Thyroid gland (tissue), 4 donors: ENCODE results near the gene IL4I1. TPM values are rescaled to one million over a fixed set of nuclear protein-coding genes. Genes with fewer than 3 reads are reported as not detected.

Experiments used
- DNase-seq, 2 donors: peaks; one replicate each; pipeline ENCODE4 v3.0.0-alpha.2; 2019
- H3K27ac ChIP-seq, 3 donors: fragments of 200-600 bp; sonication (generic); 1 replicate in 2 of 3; 2 replicates in 1 of 3; pipeline ENCODE4 v1.5.1; 2016 to 2019; ENCODE audit warnings: mild to moderate bottlenecking in 1 of 3, moderate library complexity in 1 of 3
- H3K27me3 ChIP-seq: fragments of 200-600 bp; sonication (generic); one replicate; pipeline ENCODE4 v1.5.1; 2019
- H3K36me3 ChIP-seq, 2 donors: fragments of 200-600 bp; sonication (generic); one replicate each; pipeline ENCODE4 v1.5.1; 2016 to 2019
- H3K4me1 ChIP-seq, 2 donors: fragments of 200-600 bp; sonication (generic); one replicate each; pipeline ENCODE4 v1.5.1; 2017 to 2019
- H3K4me3 ChIP-seq, 3 donors: fragments of 200-600 bp; sonication (generic); replicated peaks in 1 of 3; 1 replicate in 2 of 3; 2 replicates in 1 of 3; pipeline ENCODE4 v1.5.1; 2016; ENCODE audit warnings: mild to moderate bottlenecking in 1 of 3
- H3K9me3 ChIP-seq: fragments of 200-600 bp; sonication (generic); one replicate; pipeline ENCODE4 v1.5.1; 2017
- CTCF ChIP-seq, 6 experiments: fragments of 200-600 bp in 3 of 6; fragments of 450-650 bp in 3 of 6; sonication (generic) in 3 of 6; IDR thresholded peaks; one replicate each; pipeline ENCODE4 v1.5.1; 2016 to 2019; ENCODE audit warnings: antibody characterized with exemption in 6 of 6, mild to moderate bottlenecking in 2 of 6, inconsistent platforms in 1 of 6, moderate library complexity in 1 of 6
- POLR2A ChIP-seq, 2 donors: fragments of 450-650 bp; IDR thresholded peaks; one replicate each; pipeline ENCODE4 v1.6.1; 2017; ENCODE audit warnings: antibody characterized with exemption in 2 of 2, mild to moderate bottlenecking in 2 of 2, moderate library complexity in 1 of 2
- WGBS, 2 donors: methylation state at CpG; one replicate each; pipeline ENCODE4 v1.1.5; 2017; 5-methylcytosine and 5-hydroxymethylcytosine counted together
- intact Hi-C: fragments of 100-400 bp; cut with DNase I; formaldehyde crosslinking; loops from one replicate; pipeline ENCODE4 v1.15.1; 2023
- total RNA-seq, 4 donors: library from RNA; depleted of rRNA; stranded (reverse); fragments of >200 nt; gene quantifications; one replicate each; pipeline ENCODE4 v1.2.3, GENCODE V29; 2016

IL4I1 gene
- total RNA-seq, 4 donors from 2014 or later = 0.83 TPM; not detected in 3

GRCh38 chr19:49911381-49912145 is 14.9 kb upstream of the IL4I1 start:
- no peaks in the 10 kb centered on the region for H3K9me3 ChIP-seq
- H3K27ac ChIP-seq = peak overlapping the region; percentile 39 to 55 (median 45)
- H3K4me1 ChIP-seq = peaks cover 8 to 23% of the 10 kb centered on the region in 2 donors
- peaks cover 13 to 15% of the 10 kb centered on the region in 2 donors for H3K36me3 ChIP-seq
- no peak for TF ChIP-seq POLR2A (IDR thresholded peaks at IDR 0.05)
- no peak for TF ChIP-seq CTCF (IDR thresholded peaks at IDR 0.05)
- intact Hi-C loops = no loop called here
- DNase-seq = peak; percentile 47 to 49
- no peak overlapping the region for H3K4me3 ChIP-seq
- H3K27me3 ChIP-seq = no peaks in the 10 kb centered on the region
- 44 to 47% methylated on average over 9 of the region's 9 CpGs for WGBS, 2 donors

- intact Hi-C loops = no loop called here
- Histone ChIP-seq H3K36me3 (peaks cover 13 to 15% of the 10 kb centered on the region in 2 donors), H3K9me3 (no peaks in the 10 kb centered on the region), H3K27ac (no peak overlapping the region), H3K27me3 (no peaks in the 10 kb centered on the region), H3K4me3 (no peak overlapping the region), H3K4me1 (peaks cover 8 to 23% of the 10 kb centered on the region in 2 donors)
- no peak for TF ChIP-seq CTCF (IDR thresholded peaks at IDR 0.05)
- TF ChIP-seq POLR2A (IDR thresholded peaks at IDR 0.05) = no peak
- 83 to 92% methylated on average over 1 to 5 of the region's 5 CpGs for WGBS, 2 donors
- DNase-seq = no peak
Measured at GRCh38 chr19:49910179-49910578, 13.5 kb upstream of the IL4I1 start.

- whole genome bisulfite sequencing, 2 donors = 95 to 96% methylated on average over 35 to 37 of the region's 37 CpGs
Measured at GRCh38 chr19:49908480-49909420, 12.1 kb upstream of the IL4I1 start.

GRCh38 chr19:49907745-49908446 is 11.2 kb upstream of the IL4I1 start:
- TF ChIP-seq POLR2A (IDR thresholded peaks at IDR 0.05) = no peak
- TF ChIP-seq CTCF (IDR thresholded peaks at IDR 0.05) = no peak
- 90 to 94% methylated on average over 21 to 23 of the region's 23 CpGs for WGBS, 2 donors
- Histone ChIP-seq H3K4me3 (no peak overlapping the region), H3K27ac (no peak overlapping the region), H3K27me3 (no peaks in the 10 kb centered on the region), H3K4me1 (peaks cover 8 to 23% of the 10 kb centered on the region in 2 donors), H3K36me3 (peaks cover 13 to 15% of the 10 kb centered on the region in 2 donors), H3K9me3 (no peaks in the 10 kb centered on the region)
- DNase-seq = no peak
- intact Hi-C loops = no loop called here

More at GRCh38 chr19:49908480-49909420, 12.1 kb upstream of the IL4I1 start:
- intact Hi-C loops = no loop called here
- no peaks in the 10 kb centered on the region for H3K27me3 ChIP-seq
- H3K36me3 ChIP-seq = peaks cover 13 to 15% of the 10 kb centered on the region in 2 donors
- DNase-seq = no peak
- no peak overlapping the region for H3K27ac ChIP-seq
- no peak overlapping the region for H3K4me3 ChIP-seq
- no peaks in the 10 kb centered on the region for H3K9me3 ChIP-seq
- H3K4me1 ChIP-seq = peaks cover 8 to 23% of the 10 kb centered on the region in 2 donors
- TF ChIP-seq CTCF (IDR thresholded peaks at IDR 0.05) = no peak
- no peak for TF ChIP-seq POLR2A (IDR thresholded peaks at IDR 0.05)
